Mesothelial cell of epicardium (in vitro differentiated cells): ENCODE results near the gene OSBPL2. TPM values are rescaled to one million over a fixed set of nuclear protein-coding genes. Genes with fewer than 3 reads are reported as not detected.

Experiments
- DNase-seq, 2 experiments: peaks; one replicate each; pipeline ENCODE4 v3.0.0; 2021; ENCODE audit warnings: low spot score in 2 of 2; ENCODE audit not compliant: unreplicated experiment in 2 of 2
- H3K27ac Mint-ChIP-seq: 2 replicates; pipeline ENCODE4 v1.8.0; 2021; ENCODE audit warnings: mixed read lengths
- H3K27me3 Mint-ChIP-seq: 2 replicates; pipeline ENCODE4 v1.8.0; 2021; ENCODE audit warnings: low read depth, mixed read lengths
- H3K36me3 Mint-ChIP-seq: 2 replicates; pipeline ENCODE4 v1.8.0; 2021; ENCODE audit warnings: mixed read lengths
- H3K4me1 Mint-ChIP-seq: 2 replicates; pipeline ENCODE4 v1.8.0; 2021; ENCODE audit warnings: mixed read lengths
- H3K4me3 Mint-ChIP-seq: 2 replicates; pipeline ENCODE4 v1.8.0; 2021; ENCODE audit warnings: mild to moderate bottlenecking, moderate library complexity, mixed read lengths
- H3K9me3 Mint-ChIP-seq: 2 replicates; pipeline ENCODE4 v1.8.0; 2021; ENCODE audit warnings: mixed read lengths
- CTCF ChIP-seq: fragments of 200-600 bp; sonication (generic); IDR thresholded peaks from one replicate; pipeline ENCODE4 v1.5.0; 2021; ENCODE audit warnings: antibody characterized with exemption; ENCODE audit not compliant: unreplicated experiment
- microRNA-seq: library from miRNA; unstranded; fragments of <30 nt; microRNA quantifications from one replicate; pipeline ENCODE4 v1.2.0, GENCODE V29; 2021; ENCODE audit warnings: inconsistent platforms, mixed read lengths
- total RNA-seq: library from RNA; stranded (reverse); gene quantifications from 3 replicates; pipeline ENCODE4 v1.2.1, GENCODE V29; 2021

Gene OSBPL2
- total RNA-seq, 1 donor from 2014 or later = 57.7 TPM

GRCh38 chr20:62344092-62344491, 105.8 kb downstream of the OSBPL2 start:
- H3K4me3 Mint-ChIP-seq = no peak overlapping the region
- no peak for TF ChIP-seq CTCF
- no peak for DNase-seq
- H3K36me3 Mint-ChIP-seq = peaks cover 47% of the 10 kb centered on the region
- no peaks in the 10 kb centered on the region for H3K4me1 Mint-ChIP-seq
- H3K27me3 Mint-ChIP-seq = no peaks in the 10 kb centered on the region
- peaks cover 12% of the 10 kb centered on the region for H3K9me3 Mint-ChIP-seq
- no peak overlapping the region for H3K27ac Mint-ChIP-seq

- DNase-seq = no peak
- peaks cover 46% of the 10 kb centered on the region for H3K36me3 Mint-ChIP-seq
- no peak overlapping the region for H3K27ac Mint-ChIP-seq
- H3K27me3 Mint-ChIP-seq = no peaks in the 10 kb centered on the region
- TF ChIP-seq CTCF = no peak
- H3K9me3 Mint-ChIP-seq = peaks cover 15% of the 10 kb centered on the region
- no peak overlapping the region for H3K4me3 Mint-ChIP-seq
- no peaks in the 10 kb centered on the region for H3K4me1 Mint-ChIP-seq
Observed at GRCh38 chr20:62344782-62345181, 106.5 kb downstream of the OSBPL2 start.

Small RNAs within 50 kb of the gene (microRNA-seq; reads per million reads assigned to microRNA genes)
- 1.2 reads per million for gene MIR4758

Other genes starting within 250 kb of the OSBPL2 start
- gene TAF4, start 172.6 kb upstream of the OSBPL2 start, total RNA-seq = 27.5 to 28.8 TPM (median 28.1 TPM) in 3 replicates
- gene LSM14B, start 116.0 kb upstream of the OSBPL2 start, total RNA-seq = 60.3 to 64.3 TPM (median 63.9 TPM) in 3 replicates
- 195 to 210 TPM (median 201 TPM) in 3 replicates for gene PSMA7, start 95.1 kb upstream of the OSBPL2 start, total RNA-seq
- gene SS18L1, start 94.8 kb upstream of the OSBPL2 start, total RNA-seq = 26.2 to 30.6 TPM (median 27.5 TPM) in 3 replicates
- gene MTG2, start 55.5 kb upstream of the OSBPL2 start, total RNA-seq = 29.4 to 31.6 TPM (median 29.5 TPM) in 3 replicates
- not detected in 3 replicates for gene HRH3, start 18.2 kb upstream of the OSBPL2 start, total RNA-seq
- gene ADRM1, start 64.5 kb downstream of the OSBPL2 start, total RNA-seq = 58.8 to 60.8 TPM (median 59.0 TPM) in 3 replicates
- gene LAMA5, start 128.8 kb downstream of the OSBPL2 start, total RNA-seq = 571 to 618 TPM (median 601 TPM) in 3 replicates
- gene RPS21, start 148.6 kb downstream of the OSBPL2 start, total RNA-seq = 1,089 to 1,145 TPM (median 1,126 TPM) in 3 replicates
- gene CABLES2, start 168.8 kb downstream of the OSBPL2 start, total RNA-seq = 22.8 to 23.7 TPM (median 23.6 TPM) in 3 replicates
- 12.3 to 13.5 TPM (median 12.6 TPM) in 3 replicates for gene RBBP8NL, start 189.0 kb downstream of the OSBPL2 start, total RNA-seq
- gene GATA5, start 237.5 kb downstream of the OSBPL2 start, total RNA-seq = 26.0 to 30.0 TPM (median 27.5 TPM) in 3 replicates